CD14-positive monocyte (primary cell): Measurements from ENCODE around the gene KRTAP5-10. TPM values are rescaled to one million over a fixed set of nuclear protein-coding genes. Genes with fewer than 3 reads are reported as not detected.
"Not testable (repeated sequence)": the region's sequence is repeated elsewhere in the genome, so short reads cannot be mapped to it uniquely, and the experiment has no call there.

Source experiments
- DNase-seq, 3 donors: peaks; one replicate each; pipeline ENCODE4 v3.0.0-alpha.2; 2011 to 2022
- H2AFZ ChIP-seq: 2 replicates; pipeline ENCODE4 v1.6.0; 2012; ENCODE audit warnings: mild to moderate bottlenecking, low read depth, low read length, inconsistent platforms; ENCODE audit not compliant: insufficient read depth, poor library complexity, severe bottlenecking
- H3K27ac ChIP-seq, 2 donors: 1 replicate in 1 of 2; 2 replicates in 1 of 2; pipeline ENCODE4 v1.5.1; 2012 to 2013; ENCODE audit warnings: low read length in 2 of 2, control low read depth in 1 of 2, inconsistent platforms in 1 of 2, low read depth in 1 of 2, mild to moderate bottlenecking in 1 of 2
- H3K27me3 ChIP-seq, 2 donors: one replicate each; pipeline versions ENCODE4 v1.6.0 to v1.6.1; 2011 to 2013; ENCODE audit warnings: low read length in 2 of 2; ENCODE audit not compliant: control insufficient read depth in 2 of 2, insufficient read depth in 2 of 2
- H3K36me3 ChIP-seq, 2 donors: replicated peaks in 1 of 2; 1 replicate in 1 of 2; 2 replicates in 1 of 2; pipeline versions ENCODE4 v1.5.1 to v1.6.1; 2012 to 2013; ENCODE audit warnings: low read length in 2 of 2, control low read depth in 1 of 2, inconsistent platforms in 1 of 2, mild to moderate bottlenecking in 1 of 2; ENCODE audit not compliant: insufficient read depth in 2 of 2, control insufficient read depth in 1 of 2
- H3K4me1 ChIP-seq, 2 donors: 1 replicate in 1 of 2; 2 replicates in 1 of 2; pipeline versions ENCODE4 v1.5.1 to v1.6.1; 2012 to 2013; ENCODE audit warnings: low read length in 2 of 2, control low read depth in 1 of 2, inconsistent platforms in 1 of 2, mild to moderate bottlenecking in 1 of 2, moderate library complexity in 1 of 2; ENCODE audit not compliant: insufficient read depth in 2 of 2, control insufficient read depth in 1 of 2
- H3K4me2 ChIP-seq: replicated peaks from 2 replicates; pipeline ENCODE3; 2012; ENCODE audit warnings: low read length, moderate library complexity, mild to moderate bottlenecking; ENCODE audit not compliant: poor library complexity, severe bottlenecking; ENCODE audit errors: extremely low read depth
- H3K4me3 ChIP-seq, 3 experiments: fragments of 200-600 bp in 1 of 3; sonication (generic) in 1 of 3; replicated peaks in 1 of 3; 1 replicate in 2 of 3; 2 replicates in 1 of 3; pipeline ENCODE4 v1.5.1; 2011 to 2013; ENCODE audit warnings: low read length in 3 of 3, mild to moderate bottlenecking in 3 of 3, control low read depth in 2 of 3, low read depth in 2 of 3, inconsistent platforms in 1 of 3, moderate library complexity in 1 of 3
- H3K79me2 ChIP-seq: 2 replicates; pipeline ENCODE4 v1.6.0; 2012; ENCODE audit warnings: mild to moderate bottlenecking, control low read depth, inconsistent platforms, low read length, moderate library complexity; ENCODE audit not compliant: insufficient read depth
- H3K9ac ChIP-seq: 2 replicates; pipeline ENCODE4 v1.6.0; 2017; ENCODE audit warnings: low read length, mild to moderate bottlenecking; ENCODE audit not compliant: insufficient read depth, poor library complexity, severe bottlenecking
- H3K9me3 ChIP-seq, 2 donors: replicated peaks in 1 of 2; 1 replicate in 1 of 2; 2 replicates in 1 of 2; pipeline versions ENCODE4 v1.5.1 to v1.6.1; 2012 to 2013; ENCODE audit warnings: low read length in 2 of 2, control low read depth in 1 of 2; ENCODE audit not compliant: control insufficient read depth in 1 of 2, insufficient read depth in 1 of 2
- H4K20me1 ChIP-seq: 2 replicates; pipeline ENCODE4 v1.6.0; 2012; ENCODE audit warnings: mild to moderate bottlenecking, low read length, control low read depth, moderate library complexity; ENCODE audit not compliant: insufficient read depth
- H3K27ac Mint-ChIP-seq, 7 donors: one replicate each; pipeline ENCODE4 v1.8.0; 2020; ENCODE audit warnings: mild to moderate bottlenecking in 7 of 7, mixed read lengths in 7 of 7, moderate library complexity in 6 of 7, inconsistent platforms in 2 of 7
- H3K27me3 Mint-ChIP-seq, 3 donors: one replicate each; pipeline ENCODE4 v1.8.0; 2021 to 2022; ENCODE audit warnings: low read depth in 3 of 3, mild to moderate bottlenecking in 3 of 3, mixed read lengths in 3 of 3, moderate library complexity in 3 of 3, inconsistent platforms in 1 of 3
- H3K36me3 Mint-ChIP-seq, 2 donors: one replicate each; pipeline ENCODE4 v1.8.0; 2020; ENCODE audit warnings: mixed read lengths in 2 of 2, inconsistent platforms in 1 of 2, mild to moderate bottlenecking in 1 of 2
- H3K4me1 Mint-ChIP-seq: one replicate; pipeline ENCODE4 v1.8.0; 2020; ENCODE audit warnings: mild to moderate bottlenecking, mixed read lengths
- H3K4me3 Mint-ChIP-seq, 2 donors: one replicate each; pipeline ENCODE4 v1.8.0; 2020; ENCODE audit warnings: mild to moderate bottlenecking in 2 of 2, mixed read lengths in 2 of 2, moderate library complexity in 1 of 2
- H3K9me3 Mint-ChIP-seq, 7 donors: one replicate each; pipeline ENCODE4 v1.8.0; 2020 to 2022; ENCODE audit warnings: mixed read lengths in 7 of 7, mild to moderate bottlenecking in 6 of 7, moderate library complexity in 6 of 7, inconsistent platforms in 2 of 7
- WGBS: methylation state at CpG from one replicate; pipeline ENCODE4 v1.1.5; 2013; ENCODE audit warnings: missing lambda C conversion rate; ENCODE audit not compliant: insufficient coverage; 5-methylcytosine and 5-hydroxymethylcytosine counted together
- intact Hi-C, 2 donors: fragments of 100-400 bp; cut with micrococcal nuclease; formaldehyde crosslinking; loops; one replicate each; pipeline versions ENCODE4 v1.15.0 to v1.15.1; 2023
- polyA plus RNA-seq, 3 donors: library from polyadenylated mRNA; depleted of rRNA in 1 of 3; unstranded in 2 of 3; stranded (reverse) in 1 of 3; fragments of 300-500 nt in 2 of 3; fragments of >200 nt in 1 of 3; fragmentation: Illumina TruSeq in 2 of 3; gene quantifications; 1 replicate in 2 of 3; 2 replicates in 1 of 3; pipeline ENCODE4 v1.2.3, GENCODE V29; 2012 to 2021

KRTAP5-10 gene
- polyA plus RNA-seq, 3 donors = not detected

DNA sequence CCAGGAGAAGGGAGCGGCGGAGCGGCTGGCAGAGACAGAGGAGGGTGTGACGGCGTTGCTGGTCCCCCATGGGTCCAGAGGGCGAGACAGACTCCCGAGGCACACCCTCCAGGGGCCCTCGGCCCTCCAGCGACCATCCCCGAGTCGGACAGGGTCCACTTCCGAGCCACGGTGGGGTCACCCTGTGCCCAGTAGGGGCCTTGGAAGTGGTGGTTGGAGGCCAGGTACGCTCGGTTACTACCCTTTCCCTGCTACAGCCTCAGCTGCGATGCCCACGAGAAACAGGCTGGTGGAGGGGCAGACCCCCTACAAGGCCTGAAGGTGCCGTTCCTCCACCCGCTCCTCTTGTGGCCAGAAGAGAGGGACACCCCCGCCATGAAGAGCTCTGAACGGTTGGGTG is 42.9 kb downstream of the KRTAP5-10 start:
- H3K4me1 ChIP-seq, H2AFZ ChIP-seq, H3K27ac ChIP-seq, H3K27ac Mint-ChIP-seq, H3K36me3 Mint-ChIP-seq, H3K4me3 ChIP-seq, H3K4me3 Mint-ChIP-seq, intact Hi-C loops, H3K36me3 ChIP-seq, H3K4me1 Mint-ChIP-seq, H3K79me2 ChIP-seq, DNase-seq, H3K9me3 ChIP-seq, H3K9me3 Mint-ChIP-seq, H3K9ac ChIP-seq, H3K4me2 ChIP-seq, H4K20me1 ChIP-seq: not testable (repeated sequence)
- H3K27me3 Mint-ChIP-seq = peaks cover 29 to 53% (median 51%) of the 10 kb centered on the region in 3 donors
- WGBS = no CpG with 5 or more reads among the region's 21 CpGs
- H3K27me3 ChIP-seq = peaks cover 12 to 20% of the 10 kb centered on the region in 2 donors

DNA sequence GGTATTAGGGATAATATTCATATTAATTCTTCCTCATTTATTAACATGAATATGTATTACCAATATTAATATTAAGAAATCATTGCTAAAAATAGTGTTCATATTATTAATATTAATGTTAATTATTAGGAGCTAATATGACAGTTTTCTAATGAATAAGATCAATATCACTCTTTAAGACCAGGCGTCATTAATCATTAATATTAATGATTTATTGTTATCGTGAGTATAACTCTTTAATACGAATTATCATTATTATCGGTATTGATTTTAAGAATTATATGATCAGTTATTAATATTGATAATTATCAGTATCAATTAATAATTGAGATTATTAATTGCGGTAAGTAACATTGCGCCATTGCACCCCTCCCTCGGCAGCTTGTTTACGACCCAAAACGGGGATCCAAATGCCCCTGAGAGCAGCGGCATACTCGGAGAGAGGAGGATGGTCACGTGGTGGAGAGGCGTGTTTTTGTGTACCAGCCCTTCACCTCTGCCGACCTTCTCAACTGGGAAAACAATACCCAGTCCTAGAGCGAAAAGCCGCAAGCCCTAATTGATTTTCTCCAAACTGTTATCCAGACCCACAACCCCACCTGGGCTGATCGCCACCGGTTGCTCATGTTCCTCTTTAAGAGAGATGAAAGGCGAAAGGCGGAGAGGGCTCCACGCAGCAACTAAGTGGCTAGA is 46.0 kb downstream of the KRTAP5-10 start:
- H3K36me3 ChIP-seq, H3K9ac ChIP-seq, H3K9me3 Mint-ChIP-seq, H3K4me1 ChIP-seq, H3K36me3 Mint-ChIP-seq, H3K4me3 Mint-ChIP-seq, H3K4me3 ChIP-seq, intact Hi-C loops, H3K4me1 Mint-ChIP-seq, H3K79me2 ChIP-seq, H3K27ac Mint-ChIP-seq, H3K4me2 ChIP-seq, H4K20me1 ChIP-seq, DNase-seq, H3K27ac ChIP-seq, H2AFZ ChIP-seq, H3K9me3 ChIP-seq: not testable (repeated sequence)
- H3K27me3 Mint-ChIP-seq = peaks cover 22 to 41% (median 37%) of the 10 kb centered on the region in 3 donors
- H3K27me3 ChIP-seq = peaks cover 10 to 16% of the 10 kb centered on the region in 2 donors
- WGBS = 64% methylated on average over 3 of the region's 21 CpGs

DNA sequence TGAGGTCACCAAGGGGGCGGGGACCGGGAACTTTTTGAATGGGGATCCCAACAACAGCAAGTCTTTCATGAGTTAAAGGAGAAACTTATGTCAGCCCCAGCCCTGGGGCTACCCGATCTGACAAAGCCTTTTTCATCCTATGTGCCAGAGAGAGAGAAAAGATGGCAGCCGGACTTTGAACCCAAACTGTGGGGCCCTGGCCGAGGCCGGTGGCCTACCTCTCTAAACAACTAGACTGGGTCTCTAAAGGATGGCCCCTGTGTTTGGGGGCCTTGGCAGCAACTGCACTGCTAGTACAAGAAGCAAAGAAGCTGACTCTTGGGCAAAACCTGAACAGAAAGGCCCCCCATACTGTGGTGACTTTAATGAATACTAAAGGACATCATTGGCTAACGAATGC is 48.6 kb downstream of the KRTAP5-10 start:
- H3K4me1 Mint-ChIP-seq, H3K27ac ChIP-seq, H3K9ac ChIP-seq, H3K79me2 ChIP-seq, H3K4me2 ChIP-seq, intact Hi-C loops, DNase-seq, H2AFZ ChIP-seq, H3K27ac Mint-ChIP-seq, H3K36me3 Mint-ChIP-seq, H3K9me3 Mint-ChIP-seq, H3K36me3 ChIP-seq, H3K27me3 ChIP-seq, H4K20me1 ChIP-seq, H3K4me3 Mint-ChIP-seq, H3K4me1 ChIP-seq, H3K4me3 ChIP-seq, H3K9me3 ChIP-seq: not testable (repeated sequence)
- H3K27me3 Mint-ChIP-seq = peaks cover 7 to 19% (median 14%) of the 10 kb centered on the region in 3 donors
- 89% methylated on average over 2 of the region's 7 CpGs for WGBS

DNA sequence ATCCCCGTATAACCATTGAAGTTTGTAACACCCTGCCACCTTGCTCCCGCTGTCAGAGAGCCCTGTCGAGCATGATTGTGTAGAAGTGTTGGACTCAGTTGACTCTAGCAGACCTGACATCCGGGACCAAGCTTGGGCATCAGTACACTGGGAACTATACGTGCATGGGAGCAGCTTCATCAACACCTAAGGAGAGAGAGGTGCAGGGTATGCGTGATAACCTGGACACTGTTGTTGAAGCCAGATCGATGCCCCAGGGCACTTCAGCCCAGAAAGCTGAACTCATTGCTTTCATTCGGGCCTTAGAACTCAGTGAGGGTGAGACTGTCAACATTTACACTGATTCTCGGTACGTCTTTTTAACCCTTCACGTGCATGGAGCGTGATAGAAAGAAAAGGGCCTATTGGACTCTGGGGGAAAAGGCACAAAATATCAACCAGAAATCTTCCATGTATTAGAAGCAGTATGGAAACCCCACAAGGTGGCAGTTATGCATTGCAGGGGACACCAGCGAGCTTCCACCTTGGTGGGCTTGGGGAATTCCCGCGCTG is 49.1 kb downstream of the KRTAP5-10 start:
- H3K4me3 ChIP-seq, H3K27ac Mint-ChIP-seq, H4K20me1 ChIP-seq, H3K27me3 ChIP-seq, H3K9ac ChIP-seq, H3K4me2 ChIP-seq, H2AFZ ChIP-seq, H3K4me1 Mint-ChIP-seq, H3K4me1 ChIP-seq, H3K9me3 ChIP-seq, H3K27ac ChIP-seq, H3K9me3 Mint-ChIP-seq, intact Hi-C loops, H3K79me2 ChIP-seq, H3K36me3 ChIP-seq, DNase-seq, H3K4me3 Mint-ChIP-seq, H3K36me3 Mint-ChIP-seq: not testable (repeated sequence)
- 83% methylated on average over 7 of the region's 15 CpGs for WGBS
- peaks cover 5 to 14% (median 9%) of the 10 kb centered on the region in 3 donors for H3K27me3 Mint-ChIP-seq
